ENCODE data around the gene KCNJ3.

GRCh38 chr2:154844513-154844912 is 146.0 kb downstream of the KCNJ3 start:
- TF ChIP-seq CTCF (IDR thresholded peaks at IDR 0.05) (no peak), POLR2AphosphoS5 (IDR thresholded peaks at IDR 0.05; ENCODE audit: low read depth, low read length) (no peak)
